ENCODE data around the gene DECR2. TPM values are rescaled to one million over a fixed set of nuclear protein-coding genes. Genes with fewer than 3 reads are reported as not detected.

The DECR2 gene
- total and polyA plus RNA-seq, 2 of the 13 experiments (the other 11 are each of a cell fraction or from before 2014, with no cell fraction given) = 36.3 to 44.6 TPM

DNA sequence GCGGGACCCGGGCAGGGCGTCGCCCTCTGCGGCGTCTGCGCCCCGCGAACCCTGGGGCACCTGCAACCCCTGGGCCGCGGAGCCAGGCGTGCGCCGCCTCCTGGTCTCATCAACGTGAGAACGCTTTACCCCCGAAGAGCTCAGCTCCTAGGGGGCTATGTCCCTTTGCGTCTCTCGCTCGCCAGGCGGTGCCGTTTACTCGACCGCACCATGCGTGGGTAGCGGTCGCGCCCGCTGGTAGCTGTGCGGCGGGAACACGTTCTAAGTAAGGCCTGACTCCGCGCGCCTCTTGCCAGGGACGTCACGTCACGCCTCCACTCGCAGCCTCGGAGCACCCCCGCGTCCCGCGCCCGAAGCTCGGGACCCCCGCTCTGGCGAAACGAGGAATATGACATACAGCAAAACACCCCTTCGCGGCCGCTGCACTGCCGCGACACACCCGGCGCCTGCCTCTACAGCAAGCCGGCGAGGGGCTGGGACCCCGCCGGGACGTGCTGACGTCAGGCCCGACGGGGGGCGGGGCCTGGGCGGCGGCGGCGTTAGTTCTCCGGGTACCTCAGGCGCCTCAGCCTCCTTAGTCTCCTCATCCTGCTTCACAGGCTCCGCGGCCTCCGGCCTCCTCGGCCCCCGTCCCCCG lies 23.5 kb downstream of the DECR2 start, which contains the start of gene RAB11FIP3 (continued):
- TF ChIP-seq, protein P1, sequence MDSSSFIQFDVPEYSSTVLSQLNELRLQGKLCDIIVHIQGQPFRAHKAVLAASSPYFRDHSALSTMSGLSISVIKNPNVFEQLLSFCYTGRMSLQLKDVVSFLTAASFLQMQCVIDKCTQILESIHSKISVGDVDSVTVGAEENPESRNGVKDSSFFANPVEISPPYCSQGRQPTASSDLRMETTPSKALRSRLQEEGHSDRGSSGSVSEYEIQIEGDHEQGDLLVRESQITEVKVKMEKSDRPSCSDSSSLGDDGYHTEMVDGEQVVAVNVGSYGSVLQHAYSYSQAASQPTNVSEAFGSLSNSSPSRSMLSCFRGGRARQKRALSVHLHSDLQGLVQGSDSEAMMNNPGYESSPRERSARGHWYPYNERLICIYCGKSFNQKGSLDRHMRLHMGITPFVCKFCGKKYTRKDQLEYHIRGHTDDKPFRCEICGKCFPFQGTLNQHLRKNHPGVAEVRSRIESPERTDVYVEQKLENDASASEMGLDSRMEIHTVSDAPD (CRISPR knock-in tag; IDR thresholded peaks at IDR 0.05) = no peak
- TF ChIP-seq NFYC (CRISPR knock-in tag; IDR thresholded peaks at IDR 0.05) = peak; percentile 17; the same call in 1 of the 2 replicates
- no peak for TF ChIP-seq BRD4 (CRISPR knock-in tag; IDR thresholded peaks at IDR 0.05)
- TF ChIP-seq AGO1 (IDR thresholded peaks at IDR 0.05; ENCODE audit: low read depth, low read length, poor library complexity, severe bottlenecking) = peak; percentile 13
- 0 out of 2 replicates have a peak, but pooled peaks have one; percentile 56 for TF ChIP-seq ZMAT3 (CRISPR knock-in tag; conservative IDR thresholded peaks at IDR 0.05)
- TF ChIP-seq ZNF766 (CRISPR knock-in tag; IDR thresholded peaks at IDR 0.05; ENCODE audit: borderline replicate concordance) = peak; percentile 95
- TF ChIP-seq ZSCAN25 (CRISPR knock-in tag; IDR thresholded peaks at IDR 0.05) = no peak
- TF ChIP-seq, protein P2, sequence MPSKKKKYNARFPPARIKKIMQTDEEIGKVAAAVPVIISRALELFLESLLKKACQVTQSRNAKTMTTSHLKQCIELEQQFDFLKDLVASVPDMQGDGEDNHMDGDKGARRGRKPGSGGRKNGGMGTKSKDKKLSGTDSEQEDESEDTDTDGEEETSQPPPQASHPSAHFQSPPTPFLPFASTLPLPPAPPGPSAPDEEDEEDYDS (CRISPR knock-in tag; IDR thresholded peaks at IDR 0.05) = no peak; the same call in 1 of the 2 replicates
- TF ChIP-seq, protein P3, sequence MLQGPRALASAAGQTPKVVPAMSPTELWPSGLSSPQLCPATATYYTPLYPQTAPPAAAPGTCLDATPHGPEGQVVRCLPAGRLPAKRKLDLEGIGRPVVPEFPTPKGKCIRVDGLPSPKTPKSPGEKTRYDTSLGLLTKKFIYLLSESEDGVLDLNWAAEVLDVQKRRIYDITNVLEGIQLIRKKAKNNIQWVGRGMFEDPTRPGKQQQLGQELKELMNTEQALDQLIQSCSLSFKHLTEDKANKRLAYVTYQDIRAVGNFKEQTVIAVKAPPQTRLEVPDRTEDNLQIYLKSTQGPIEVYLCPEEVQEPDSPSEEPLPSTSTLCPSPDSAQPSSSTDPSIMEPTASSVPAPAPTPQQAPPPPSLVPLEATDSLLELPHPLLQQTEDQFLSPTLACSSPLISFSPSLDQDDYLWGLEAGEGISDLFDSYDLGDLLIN (CRISPR knock-in tag; IDR thresholded peaks at IDR 0.05; ENCODE audit: borderline replicate concordance) = no peak
- TF ChIP-seq ADNP (CRISPR knock-in tag; IDR thresholded peaks at IDR 0.05) = no peak
- no peak for TF ChIP-seq MZF1 (CRISPR knock-in tag; IDR thresholded peaks at IDR 0.05; ENCODE audit: borderline replicate concordance)
- TF ChIP-seq MTF1 (CRISPR knock-in tag; IDR thresholded peaks at IDR 0.05) = no peak
- TF ChIP-seq U2AF1 (optimal IDR thresholded peaks at IDR 0.05; ENCODE audit: low read depth, low read length) = no peak
- TF ChIP-seq, protein P4, sequence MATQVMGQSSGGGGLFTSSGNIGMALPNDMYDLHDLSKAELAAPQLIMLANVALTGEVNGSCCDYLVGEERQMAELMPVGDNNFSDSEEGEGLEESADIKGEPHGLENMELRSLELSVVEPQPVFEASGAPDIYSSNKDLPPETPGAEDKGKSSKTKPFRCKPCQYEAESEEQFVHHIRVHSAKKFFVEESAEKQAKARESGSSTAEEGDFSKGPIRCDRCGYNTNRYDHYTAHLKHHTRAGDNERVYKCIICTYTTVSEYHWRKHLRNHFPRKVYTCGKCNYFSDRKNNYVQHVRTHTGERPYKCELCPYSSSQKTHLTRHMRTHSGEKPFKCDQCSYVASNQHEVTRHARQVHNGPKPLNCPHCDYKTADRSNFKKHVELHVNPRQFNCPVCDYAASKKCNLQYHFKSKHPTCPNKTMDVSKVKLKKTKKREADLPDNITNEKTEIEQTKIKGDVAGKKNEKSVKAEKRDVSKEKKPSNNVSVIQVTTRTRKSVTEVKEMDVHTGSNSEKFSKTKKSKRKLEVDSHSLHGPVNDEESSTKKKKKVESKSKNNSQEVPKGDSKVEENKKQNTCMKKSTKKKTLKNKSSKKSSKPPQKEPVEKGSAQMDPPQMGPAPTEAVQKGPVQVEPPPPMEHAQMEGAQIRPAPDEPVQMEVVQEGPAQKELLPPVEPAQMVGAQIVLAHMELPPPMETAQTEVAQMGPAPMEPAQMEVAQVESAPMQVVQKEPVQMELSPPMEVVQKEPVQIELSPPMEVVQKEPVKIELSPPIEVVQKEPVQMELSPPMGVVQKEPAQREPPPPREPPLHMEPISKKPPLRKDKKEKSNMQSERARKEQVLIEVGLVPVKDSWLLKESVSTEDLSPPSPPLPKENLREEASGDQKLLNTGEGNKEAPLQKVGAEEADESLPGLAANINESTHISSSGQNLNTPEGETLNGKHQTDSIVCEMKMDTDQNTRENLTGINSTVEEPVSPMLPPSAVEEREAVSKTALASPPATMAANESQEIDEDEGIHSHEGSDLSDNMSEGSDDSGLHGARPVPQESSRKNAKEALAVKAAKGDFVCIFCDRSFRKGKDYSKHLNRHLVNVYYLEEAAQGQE (IDR thresholded peaks at IDR 0.05; ENCODE audit: borderline replicate concordance in 1 of 2, low read depth in 1 of 2, low read length in 2 of 2) = no peak
- TF ChIP-seq, protein P5, sequence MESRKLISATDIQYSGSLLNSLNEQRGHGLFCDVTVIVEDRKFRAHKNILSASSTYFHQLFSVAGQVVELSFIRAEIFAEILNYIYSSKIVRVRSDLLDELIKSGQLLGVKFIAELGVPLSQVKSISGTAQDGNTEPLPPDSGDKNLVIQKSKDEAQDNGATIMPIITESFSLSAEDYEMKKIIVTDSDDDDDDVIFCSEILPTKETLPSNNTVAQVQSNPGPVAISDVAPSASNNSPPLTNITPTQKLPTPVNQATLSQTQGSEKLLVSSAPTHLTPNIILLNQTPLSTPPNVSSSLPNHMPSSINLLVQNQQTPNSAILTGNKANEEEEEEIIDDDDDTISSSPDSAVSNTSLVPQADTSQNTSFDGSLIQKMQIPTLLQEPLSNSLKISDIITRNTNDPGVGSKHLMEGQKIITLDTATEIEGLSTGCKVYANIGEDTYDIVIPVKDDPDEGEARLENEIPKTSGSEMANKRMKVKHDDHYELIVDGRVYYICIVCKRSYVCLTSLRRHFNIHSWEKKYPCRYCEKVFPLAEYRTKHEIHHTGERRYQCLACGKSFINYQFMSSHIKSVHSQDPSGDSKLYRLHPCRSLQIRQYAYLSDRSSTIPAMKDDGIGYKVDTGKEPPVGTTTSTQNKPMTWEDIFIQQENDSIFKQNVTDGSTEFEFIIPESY (CRISPR knock-in tag; IDR thresholded peaks at IDR 0.05) = peak; percentile 12; the same call in 1 of the 2 replicates
- TF ChIP-seq ZNF235 (CRISPR knock-in tag; IDR thresholded peaks at IDR 0.05; ENCODE audit: borderline replicate concordance) = no peak
- no peak for TF ChIP-seq NR3C1 (CRISPR knock-in tag; IDR thresholded peaks at IDR 0.05)
- TF ChIP-seq ZFP1 (CRISPR knock-in tag; IDR thresholded peaks at IDR 0.05) = no peak
- peak; percentile 74; the same call in 1 of the 2 replicates for TF ChIP-seq MTA1 (CRISPR knock-in tag; IDR thresholded peaks at IDR 0.05; ENCODE audit: borderline replicate concordance)
- no peak for TF ChIP-seq SATB2 (CRISPR knock-in tag; IDR thresholded peaks at IDR 0.05)
- no peak for TF ChIP-seq ZNF672 (CRISPR knock-in tag; IDR thresholded peaks at IDR 0.05)
- no peak for TF ChIP-seq ZNF383 (CRISPR knock-in tag; IDR thresholded peaks at IDR 0.05; ENCODE audit: borderline replicate concordance)

All from HepG2 (cell line).